SK-N-SH (cell line): Measurements from ENCODE around the gene ARIH2. TPM values are rescaled to one million over a fixed set of nuclear protein-coding genes. Genes with fewer than 3 reads are reported as not detected.

ENCODE experiments used
- CTCF ChIA-PET: fragments of 300-600, 350-600 bp; formaldehyde crosslinking; extraction: SDS; loops from one replicate; lab custom pipeline; 2021; lab: Yijun Ruan, JAX
- POLR2A ChIA-PET: fragments of 350-600 bp; sonication (Branson Sonifier 250); formaldehyde crosslinking; extraction: SDS; loops from one replicate; lab custom pipeline; 2020; ENCODE audit warnings: antibody characterized with exemption, inconsistent platforms; lab: Yijun Ruan, JAX
- DNase-seq: peaks from one replicate; pipeline ENCODE4 v3.0.0; 2012
- H2AFZ ChIP-seq: fragments of 200-600 bp; sonication (generic); 2 replicates; pipeline ENCODE4 v1.8.1; 2016; ENCODE audit warnings: antibody characterized with exemption, mild to moderate bottlenecking, low read depth
- H3F3A ChIP-seq: fragments of 200-600 bp; sonication (generic); replicated peaks from 2 replicates; pipeline ENCODE3; 2016; ENCODE audit warnings: antibody characterized with exemption, mild to moderate bottlenecking; ENCODE audit not compliant: insufficient read depth
- H3K27ac ChIP-seq, 2 experiments: fragments of 200-500 bp in 1 of 2; fragments of 200-600 bp in 1 of 2; sonication (Bioruptor generic) in 1 of 2; sonication (generic), shearing (Covaris generic) in 1 of 2; 2 replicates each; pipeline versions ENCODE4 v1.5.1 to v1.6.1; 2014 to 2016; ENCODE audit warnings: low read depth in 2 of 2, inconsistent platforms in 1 of 2, low read length in 1 of 2, mild to moderate bottlenecking in 1 of 2, mixed read lengths in 1 of 2
- H3K27me3 ChIP-seq: fragments of 200-600 bp; sonication (generic), shearing (Covaris generic); 2 replicates; pipeline ENCODE4 v1.6.1; 2016; ENCODE audit warnings: mixed run types; ENCODE audit not compliant: insufficient read depth
- H3K36me3 ChIP-seq, 2 experiments: fragments of 200-500 bp in 1 of 2; fragments of 200-600 bp in 1 of 2; sonication (Bioruptor generic) in 1 of 2; sonication (generic) in 1 of 2; replicated peaks in 1 of 2; 2 replicates each; pipeline versions ENCODE3 to v1.5.1; 2014 to 2016; ENCODE audit warnings: low read length in 1 of 2, mild to moderate bottlenecking in 1 of 2; ENCODE audit not compliant: insufficient read depth in 2 of 2, control insufficient read depth in 1 of 2
- H3K4me1 ChIP-seq, 2 experiments: fragments of 200-500 bp in 1 of 2; fragments of 200-600 bp in 1 of 2; sonication (Bioruptor generic) in 1 of 2; sonication (generic), shearing (Covaris generic) in 1 of 2; 2 replicates each; pipeline versions ENCODE4 v1.5.1 to v1.6.1; 2014 to 2016; ENCODE audit warnings: low read depth in 1 of 2, low read length in 1 of 2, mixed run types in 1 of 2; ENCODE audit not compliant: insufficient read depth in 2 of 2, control insufficient read depth in 1 of 2
- H3K4me2 ChIP-seq: fragments of 200-600 bp; sonication (generic), shearing (Covaris generic); 2 replicates; pipeline ENCODE4 v1.6.1; 2017; ENCODE audit warnings: mixed run types
- H3K4me3 ChIP-seq, 2 experiments: fragments of 200-500 bp in 1 of 2; fragments of 200-600 bp in 1 of 2; sonication (Bioruptor generic) in 1 of 2; sonication (generic), shearing (Covaris generic) in 1 of 2; 2 replicates each; pipeline versions ENCODE4 v1.5.1 to v1.8.1; 2014 to 2016; ENCODE audit warnings: low read depth in 2 of 2, inconsistent platforms in 1 of 2, low read length in 1 of 2, mild to moderate bottlenecking in 1 of 2, mixed read lengths in 1 of 2, moderate library complexity in 1 of 2
- H3K79me2 ChIP-seq: fragments of 200-600 bp; sonication (generic); 2 replicates; pipeline ENCODE4 v1.8.1; 2017; ENCODE audit warnings: mild to moderate bottlenecking; ENCODE audit not compliant: insufficient read depth
- H3K9ac ChIP-seq: fragments of 200-600 bp; sonication (generic); 2 replicates; pipeline ENCODE4 v1.6.1; 2017; ENCODE audit warnings: mixed run types
- H3K9me2 ChIP-seq: fragments of 200-600 bp; sonication (generic); 2 replicates; pipeline ENCODE4 v1.6.1; 2017; ENCODE audit warnings: mixed run types
- H3K9me3 ChIP-seq: fragments of 200-600 bp; sonication (generic); 2 replicates; pipeline ENCODE4 v1.6.1; 2017; ENCODE audit warnings: mixed run types, mild to moderate bottlenecking, moderate library complexity
- H4K20me1 ChIP-seq: fragments of 200-600 bp; sonication (generic); 2 replicates; pipeline ENCODE4 v1.6.1; 2017; ENCODE audit warnings: mild to moderate bottlenecking, mixed run types; ENCODE audit not compliant: insufficient read depth
- ELF1 ChIP-seq: IDR thresholded peaks from 2 replicates; pipeline ENCODE4 v1.4.0; 2012
- EP300 ChIP-seq, 2 experiments: IDR thresholded peaks; 2 replicates each; pipeline versions ENCODE4 v1.4.0 to v1.6.1; 2012; ENCODE audit warnings: borderline replicate concordance in 1 of 2, low read depth in 1 of 2, low read length in 1 of 2
- FOXJ3 ChIP-seq: sonication (generic); formaldehyde crosslinking; IDR thresholded peaks from 2 replicates; pipeline ENCODE4 v1.5.1; 2020; ENCODE audit warnings: mild to moderate bottlenecking, missing genetic modification reagents
- FOXM1 ChIP-seq: IDR thresholded peaks from 2 replicates; pipeline ENCODE4 v1.4.0; 2012; ENCODE audit warnings: low read depth, mild to moderate bottlenecking
- GABPA ChIP-seq: IDR thresholded peaks from 2 replicates; pipeline ENCODE4 v1.4.0; 2012; ENCODE audit warnings: low read depth, mild to moderate bottlenecking
- GATA2 ChIP-seq: sonication (generic); formaldehyde crosslinking; IDR thresholded peaks from 2 replicates; pipeline ENCODE4 v1.5.0; 2020; ENCODE audit warnings: mild to moderate bottlenecking, missing genetic modification reagents
- IRF3 ChIP-seq: fragments of 150-350 bp; IDR thresholded peaks from 2 replicates; pipeline ENCODE4 v1.6.1; 2016; ENCODE audit warnings: mild to moderate bottlenecking, low read depth, low read length
- MEF2A ChIP-seq: IDR thresholded peaks from 2 replicates; pipeline ENCODE4 v1.4.0; 2012; ENCODE audit warnings: low read depth, borderline replicate concordance
- MXI1 ChIP-seq: IDR thresholded peaks from 2 replicates; pipeline ENCODE4 v1.6.1; 2012; ENCODE audit warnings: mild to moderate bottlenecking, low read depth, low read length, improper control_type of control experiment
- PBX3 ChIP-seq: IDR thresholded peaks from 2 replicates; pipeline ENCODE4; 2012
- RCOR1 ChIP-seq: fragments of 150-350 bp; IDR thresholded peaks from 2 replicates; pipeline ENCODE4 v1.6.1; 2017; ENCODE audit warnings: antibody characterized with exemption, low read length
- RXRA ChIP-seq: IDR thresholded peaks from 2 replicates; pipeline ENCODE4 v1.4.0; 2012; ENCODE audit warnings: low read depth, mild to moderate bottlenecking, borderline replicate concordance
- TCF12 ChIP-seq: IDR thresholded peaks from 2 replicates; pipeline ENCODE4 v1.4.0; 2012
- TEAD4 ChIP-seq: IDR thresholded peaks from 2 replicates; pipeline ENCODE4 v1.4.0; 2012; ENCODE audit warnings: mild to moderate bottlenecking, borderline replicate concordance; ENCODE audit not compliant: insufficient read depth
- USF2 ChIP-seq: fragments of 150-350 bp; IDR thresholded peaks from 2 replicates; pipeline ENCODE4 v1.6.1; 2017; ENCODE audit warnings: antibody characterized with exemption, low read length, low read depth, borderline replicate concordance
- YY1 ChIP-seq: IDR thresholded peaks from 2 replicates; pipeline ENCODE4 v1.4.0; 2012; ENCODE audit warnings: low read depth, mild to moderate bottlenecking
- WGBS: methylation state at CpG from one replicate; pipeline ENCODE4 v1.1.6; 2017; ENCODE audit warnings: low lambda C conversion rate; 5-methylcytosine and 5-hydroxymethylcytosine counted together
- polyA plus RNA-seq, 3 experiments: library from polyadenylated mRNA; depleted of rRNA; stranded (reverse); fragments of >200 nt; gene quantifications; 2 replicates each; pipeline ENCODE4 v1.2.3, GENCODE V29; 2012
- TF ChIP-seq, protein P1 (sequence below): IDR thresholded peaks from 2 replicates; pipeline ENCODE4 v1.4.0; 2012; ENCODE audit warnings: low read depth, borderline replicate concordance

ARIH2 gene
- polyA plus RNA-seq, 1 of the 3 experiments (the other 2 are of a cell fraction) = 69.7 TPM

GRCh38 chr3:49015072-49015471 is 96.4 kb downstream of the ARIH2 start (continued):
- TF ChIP-seq GABPA (no peak), RCOR1 (no peak)

DNA sequence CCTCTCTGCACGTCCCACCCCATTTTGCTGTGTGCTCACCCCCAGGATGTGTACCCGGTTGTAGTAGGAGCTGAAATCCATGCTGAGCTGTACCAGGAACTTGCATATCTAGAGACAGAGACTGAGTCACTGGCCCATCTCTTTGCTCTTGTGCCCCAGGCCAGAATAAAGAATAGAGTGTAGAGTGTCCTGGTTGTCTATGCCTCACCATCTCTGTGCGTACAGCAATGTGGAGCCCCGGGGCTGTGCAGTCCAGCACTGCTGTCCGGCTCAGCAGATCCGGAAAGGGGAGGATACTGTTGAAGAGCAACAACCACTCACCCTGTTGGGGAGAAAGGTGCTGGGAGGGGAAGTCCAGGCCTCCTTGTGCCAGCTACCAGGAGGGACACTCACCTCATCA is 97.1 kb downstream of the ARIH2 start:
- no peak overlapping the region for H2AFZ ChIP-seq
- no peak for TF ChIP-seq YY1
- no peak for TF ChIP-seq MEF2A
- TF ChIP-seq, protein P1, sequence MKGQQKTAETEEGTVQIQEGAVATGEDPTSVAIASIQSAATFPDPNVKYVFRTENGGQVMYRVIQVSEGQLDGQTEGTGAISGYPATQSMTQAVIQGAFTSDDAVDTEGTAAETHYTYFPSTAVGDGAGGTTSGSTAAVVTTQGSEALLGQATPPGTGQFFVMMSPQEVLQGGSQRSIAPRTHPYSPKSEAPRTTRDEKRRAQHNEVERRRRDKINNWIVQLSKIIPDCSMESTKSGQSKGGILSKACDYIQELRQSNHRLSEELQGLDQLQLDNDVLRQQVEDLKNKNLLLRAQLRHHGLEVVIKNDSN = no peak
- no peak for TF ChIP-seq TEAD4
- no peak for TF ChIP-seq IRF3
- no peak for TF ChIP-seq EP300 (IDR thresholded peaks at IDR 0.05; ENCODE audit: borderline replicate concordance in 1 of 2, low read depth in 1 of 2, low read length in 1 of 2)
- no peak for TF ChIP-seq USF2
- TF ChIP-seq GABPA = no peak
- no peak for TF ChIP-seq MXI1
- no peak for TF ChIP-seq RXRA
- no peak for TF ChIP-seq PBX3
- TF ChIP-seq GATA2 (CRISPR knock-in tag) = no peak
- no peak for TF ChIP-seq FOXM1
- TF ChIP-seq ELF1 = no peak
- no peak for TF ChIP-seq FOXJ3 (CRISPR knock-in tag)
- no peak for TF ChIP-seq TCF12
- H3F3A ChIP-seq = peaks cover 32% of the 10 kb centered on the region
- no peaks in the 10 kb centered on the region for H3K9me2 ChIP-seq
- DNase-seq = no peak
- peaks cover 44% of the 10 kb centered on the region for H4K20me1 ChIP-seq
- no peak overlapping the region for H3K4me2 ChIP-seq
- H3K4me1 ChIP-seq = peaks cover 0 to 26% of the 10 kb centered on the region in 2 experiments; a peak in 1 of 4 replicates
- H3K4me3 ChIP-seq = no peak overlapping the region
- H3K9ac ChIP-seq = no peak overlapping the region
- H3K9me3 ChIP-seq = no peaks in the 10 kb centered on the region
- ChIA-PET POLR2A (interaction anchor here (2.1 to 3.7 kb wide), 2 partner anchors 8 to 13 kb away, joined by 6 to 46 read pairs; partner anchors contain the start of genes IMPDH2 and WDR6), CTCF (interaction anchor here (0.8 to 14.2 kb wide), 2 partner anchors 21 to 27 kb away, joined by 3 to 114 read pairs; partner anchors contain the start of gene P4HTM)
- H3K79me2 ChIP-seq = peaks cover 62% of the 10 kb centered on the region
- 92% methylated on average over 6 of the region's 6 CpGs for WGBS
- no peaks in the 10 kb centered on the region for H3K27me3 ChIP-seq
- peaks cover 5 to 54% of the 10 kb centered on the region in 2 experiments for H3K36me3 ChIP-seq
- H3K27ac ChIP-seq = no peak overlapping the region
